ENCODE data around the gene KHDC1. TPM values are rescaled to one million over a fixed set of nuclear protein-coding genes. Genes with fewer than 3 reads are reported as not detected.
"Not testable (repeated sequence)": the region's sequence is repeated elsewhere in the genome, so short reads cannot be mapped to it uniquely, and the experiment has no call there.

The KHDC1 gene
- 1 to 10 TPM; 5.0 to 6.1 TPM for total RNA-seq

GRCh38 chr6:73262671-73263569 lies at the start of gene KHDC1:
Gene KHDC1 (minus strand): TSS chr6:73263196. CDS start chr6:73242517, 20,679 bp downstream.
- Mint-ChIP-seq H3K27ac (peak within 1 kb of the TSS; percentile 85), H3K9me3 (no peaks in the 10 kb centered on the region), H3K4me1 (peaks cover 35% of the 10 kb centered on the region), H3K36me3 (ENCODE audit: low read depth) (peaks cover 24% of the 10 kb centered on the region), H3K27me3 (no peaks in the 10 kb centered on the region), H3K4me3 (peak within 1 kb of the TSS; percentile 78)
- DNase-seq, result peak; percentile 59
- CTCF ChIA-PET, result no interaction called here
- POLR2A ChIA-PET, result interaction anchor here (0.6 kb wide), 1 partner anchor 38 kb away, joined by 4 read pairs; no protein-coding TSS in a partner anchor

DNA sequence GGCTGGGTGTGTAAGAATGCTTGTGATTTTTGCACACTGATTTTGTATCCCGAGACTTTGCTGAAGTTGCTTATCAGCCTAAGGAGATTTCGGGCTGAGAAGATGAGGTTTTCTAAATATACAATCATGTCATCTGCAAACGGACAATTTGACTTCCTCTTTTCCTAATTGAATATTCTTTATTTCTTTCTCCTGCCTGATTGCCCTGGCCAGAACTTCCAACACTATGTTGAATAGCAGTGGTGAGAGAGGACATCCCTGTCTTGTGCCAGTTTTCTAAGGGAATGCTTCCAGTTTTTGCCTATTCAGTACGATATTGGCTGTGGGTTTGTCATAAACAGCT lies 47.5 kb upstream of the KHDC1 start:
- CTCF ChIA-PET; POLR2A ChIA-PET; H3K9me3 Mint-ChIP-seq; DNase-seq; H3K36me3 Mint-ChIP-seq (ENCODE audit: low read depth): not testable (repeated sequence)
- peak overlapping the region; percentile 90 for H3K4me3 Mint-ChIP-seq
- peaks cover 46% of the 10 kb centered on the region for H3K27me3 Mint-ChIP-seq
- peaks cover 40% of the 10 kb centered on the region for H3K4me1 Mint-ChIP-seq
- peak overlapping the region; percentile 90 for H3K27ac Mint-ChIP-seq

- Mint-ChIP-seq H3K4me3 (peak overlapping the region; percentile 90), H3K27me3 (peaks cover 41% of the 10 kb centered on the region), H3K4me1 (peaks cover 42% of the 10 kb centered on the region), H3K9me3 (no peaks in the 10 kb centered on the region), H3K36me3 (ENCODE audit: low read depth) (peaks cover 3% of the 10 kb centered on the region), H3K27ac (peak overlapping the region; percentile 90)
- ChIA-PET CTCF (interaction anchor here (1.1 to 1.5 kb wide), 2 partner anchors 39 to 690 kb away, joined by 3 read pairs; no protein-coding TSS in a partner anchor), POLR2A (interaction anchor here (0.6 kb wide), 1 partner anchor 49 kb away, joined by 3 read pairs; no protein-coding TSS in a partner anchor)
- peak; percentile 53 for DNase-seq
Measured at GRCh38 chr6:73309785-73310502, 46.9 kb upstream of the KHDC1 start.

GRCh38 chr6:73309535-73309784 lies 46.5 kb upstream of the KHDC1 start:
- Mint-ChIP-seq H3K36me3 (ENCODE audit: low read depth) (peaks cover 3% of the 10 kb centered on the region), H3K9me3 (no peaks in the 10 kb centered on the region), H3K4me3 (peak overlapping the region; percentile 90), H3K27me3 (peaks cover 38% of the 10 kb centered on the region), H3K27ac (peak overlapping the region; percentile 90), H3K4me1 (peaks cover 41% of the 10 kb centered on the region)
- DNase-seq, result no peak
- POLR2A ChIA-PET, result interaction anchor here (0.6 kb wide), 1 partner anchor 50 kb away, joined by 3 read pairs; no protein-coding TSS in a partner anchor
- CTCF ChIA-PET, result interaction anchor here (1.1 to 1.5 kb wide), 2 partner anchors 39 to 689 kb away, joined by 3 read pairs; no protein-coding TSS in a partner anchor

- peak overlapping the region; percentile 90 for H3K27ac Mint-ChIP-seq
- DNase-seq, result no peak
- H3K4me1 Mint-ChIP-seq, result peaks cover 39% of the 10 kb centered on the region
- no peaks in the 10 kb centered on the region for H3K36me3 Mint-ChIP-seq (ENCODE audit: low read depth)
- H3K4me3 Mint-ChIP-seq, result peak overlapping the region; percentile 90
- no peaks in the 10 kb centered on the region for H3K9me3 Mint-ChIP-seq
- POLR2A ChIA-PET, result interaction anchor here (0.6 to 0.7 kb wide), 2 partner anchors 50 to 56 kb away, joined by 3 read pairs; no protein-coding TSS in a partner anchor
- CTCF ChIA-PET, result interaction anchor here (1.1 to 1.5 kb wide), 2 partner anchors 38 to 689 kb away, joined by 3 read pairs; no protein-coding TSS in a partner anchor
- peaks cover 34% of the 10 kb centered on the region for H3K27me3 Mint-ChIP-seq
Measured at GRCh38 chr6:73308712-73309534, 45.9 kb upstream of the KHDC1 start.

DNA sequence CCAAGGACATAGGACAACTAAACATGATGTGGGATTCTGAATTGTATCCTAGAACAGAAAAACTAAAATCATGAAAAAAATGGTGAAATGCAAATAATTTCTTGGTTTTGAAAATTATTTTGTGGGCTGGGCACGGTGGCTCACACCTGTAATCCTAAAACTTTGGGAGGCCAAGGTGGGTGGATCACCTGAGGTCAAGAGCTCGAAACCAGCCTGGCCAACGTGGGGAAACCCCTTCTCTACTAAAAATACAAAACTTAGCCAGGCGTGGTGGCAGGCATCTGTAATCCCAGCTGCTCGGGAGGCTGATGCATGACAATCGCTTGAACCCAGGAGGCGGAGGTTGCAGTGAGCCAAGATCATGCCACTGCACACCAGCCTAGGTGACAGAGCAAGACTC lies 40.8 kb upstream of the KHDC1 start:
- Mint-ChIP-seq H3K4me1 (peaks cover 17% of the 10 kb centered on the region), H3K36me3 (ENCODE audit: low read depth) (peaks cover 12% of the 10 kb centered on the region)
- H3K4me3 Mint-ChIP-seq, H3K27me3 Mint-ChIP-seq, DNase-seq, CTCF ChIA-PET, POLR2A ChIA-PET, H3K27ac Mint-ChIP-seq, H3K9me3 Mint-ChIP-seq: not testable (repeated sequence)

GRCh38 chr6:73302339-73302738 lies 39.3 kb upstream of the KHDC1 start:
- peaks cover 17% of the 10 kb centered on the region for H3K36me3 Mint-ChIP-seq (ENCODE audit: low read depth)
- no peak overlapping the region for H3K4me3 Mint-ChIP-seq
- peaks cover 11% of the 10 kb centered on the region for H3K4me1 Mint-ChIP-seq
- peaks cover 3% of the 10 kb centered on the region for H3K9me3 Mint-ChIP-seq
- no peak for DNase-seq
- H3K27me3 Mint-ChIP-seq, result no peaks in the 10 kb centered on the region
- ChIA-PET CTCF (no interaction called here), POLR2A (no interaction called here)
- no peak overlapping the region for H3K27ac Mint-ChIP-seq

DNA sequence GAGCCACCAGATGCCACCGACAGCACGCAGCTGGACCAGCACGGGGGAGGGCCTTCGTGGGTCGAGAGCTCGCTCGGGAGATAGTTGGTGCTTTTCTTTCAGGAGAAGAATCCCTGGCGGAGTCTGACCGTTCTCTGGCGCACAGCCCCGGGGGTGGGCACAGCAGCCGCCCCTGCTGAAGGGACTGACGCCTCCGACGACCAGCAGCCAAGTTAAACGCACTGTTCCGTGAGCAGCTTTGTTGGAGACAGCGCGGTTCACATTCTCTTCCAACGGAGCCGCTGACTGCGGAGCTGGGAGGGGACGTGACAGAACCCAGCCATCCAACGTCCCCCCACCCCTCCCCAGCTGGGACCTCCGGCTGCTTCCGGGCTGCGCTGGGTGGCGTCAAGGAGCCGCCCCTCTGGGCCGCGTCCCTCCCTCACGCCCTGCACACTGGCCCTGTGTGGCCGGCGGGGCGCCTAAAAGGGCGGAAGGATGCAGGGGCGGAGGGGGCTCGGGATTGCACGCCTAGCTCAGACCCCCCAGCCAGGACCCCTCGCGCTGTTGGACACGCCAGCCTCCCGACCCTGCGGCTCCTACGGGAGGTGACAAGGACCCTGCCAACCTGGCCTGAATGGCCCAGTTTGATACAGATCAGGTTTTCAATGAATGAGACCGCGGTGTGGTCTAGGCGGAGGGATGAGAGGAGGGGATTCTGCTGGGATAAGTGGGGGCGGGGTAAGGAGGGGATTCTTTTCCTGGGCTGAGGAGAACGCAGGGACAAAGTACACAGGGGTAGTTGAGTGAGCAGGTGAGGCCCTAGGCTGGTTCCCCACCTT lies 36.4 kb upstream of the KHDC1 start:
- Mint-ChIP-seq H3K4me3 (no peak overlapping the region), H3K36me3 (ENCODE audit: low read depth) (peaks cover 24% of the 10 kb centered on the region), H3K9me3 (peaks cover 5% of the 10 kb centered on the region), H3K4me1 (peaks cover 2% of the 10 kb centered on the region), H3K27ac (no peak overlapping the region), H3K27me3 (no peaks in the 10 kb centered on the region)
- no peak for DNase-seq
- ChIA-PET CTCF (no interaction called here), POLR2A (no interaction called here)

- no peak for DNase-seq
- POLR2A ChIA-PET, result no interaction called here
- peaks cover 2% of the 10 kb centered on the region for H3K9me3 Mint-ChIP-seq
- CTCF ChIA-PET, result no interaction called here
- no peaks in the 10 kb centered on the region for H3K27me3 Mint-ChIP-seq
- no peak overlapping the region for H3K4me3 Mint-ChIP-seq
- peaks cover 14% of the 10 kb centered on the region for H3K36me3 Mint-ChIP-seq (ENCODE audit: low read depth)
- no peaks in the 10 kb centered on the region for H3K4me1 Mint-ChIP-seq
- no peak overlapping the region for H3K27ac Mint-ChIP-seq
Measured at GRCh38 chr6:73293331-73293730, 30.3 kb upstream of the KHDC1 start.

GRCh38 chr6:73290435-73290834 lies 27.4 kb upstream of the KHDC1 start:
- no peak overlapping the region for H3K27ac Mint-ChIP-seq
- H3K36me3 Mint-ChIP-seq (ENCODE audit: low read depth), result peaks cover 12% of the 10 kb centered on the region
- CTCF ChIA-PET, result no interaction called here

DNA sequence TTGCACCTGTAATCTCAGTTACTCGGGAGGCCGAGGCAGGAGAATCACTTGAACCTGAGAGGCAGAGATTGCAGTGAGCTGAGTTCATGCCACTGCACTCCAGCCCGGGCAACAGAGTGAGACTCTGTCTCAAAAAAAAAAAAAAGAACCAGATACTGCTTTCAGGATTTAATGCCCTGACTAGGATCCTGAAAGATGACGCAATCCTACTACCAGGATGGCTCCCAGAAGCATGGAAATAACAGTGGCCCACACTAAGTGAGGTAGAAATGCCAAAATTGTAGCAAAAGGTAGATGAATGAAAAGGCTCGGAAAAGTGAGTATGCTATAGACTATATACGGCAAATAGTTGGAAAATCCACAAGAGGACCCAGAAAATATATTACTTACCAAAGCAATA lies 23.8 kb upstream of the KHDC1 start:
- Mint-ChIP-seq H3K36me3 (ENCODE audit: low read depth) (peaks cover 6% of the 10 kb centered on the region), H3K4me1 (peaks cover 3% of the 10 kb centered on the region), H3K27me3 (no peaks in the 10 kb centered on the region), H3K4me3 (no peak overlapping the region), H3K9me3 (no peaks in the 10 kb centered on the region), H3K27ac (no peak overlapping the region)
- DNase-seq, result no peak
- ChIA-PET POLR2A (no interaction called here), CTCF (interaction anchor here (1.2 kb wide), 1 partner anchor 366 kb away, joined by 4 read pairs; no protein-coding TSS in a partner anchor)

More at GRCh38 chr6:73290435-73290834, 27.4 kb upstream of the KHDC1 start:
- DNase-seq, result no peak
- H3K9me3 Mint-ChIP-seq, result peaks cover 2% of the 10 kb centered on the region
- no peaks in the 10 kb centered on the region for H3K4me1 Mint-ChIP-seq
- no peak overlapping the region for H3K4me3 Mint-ChIP-seq
- POLR2A ChIA-PET, result no interaction called here
- H3K27me3 Mint-ChIP-seq, result no peaks in the 10 kb centered on the region
